SK-N-SH treated with all-trans-retinoic acid at 6 μM for 48 hours (cell line): ENCODE data around the gene GRIP1.

Source experiments
- ATAC-seq: fragments of 200-7000 bp; cut with Tn5 transposase; 3 replicates; pipeline ENCODE4 v1.9.1; 2020; ENCODE audit warnings: mild to moderate bottlenecking, moderate library complexity
- ARNTL ChIP-seq: fragments of 450-650 bp; formaldehyde crosslinking; IDR thresholded peaks from 2 replicates; pipeline ENCODE4 v1.5.0; 2020; ENCODE audit warnings: low read depth, mild to moderate bottlenecking, moderate library complexity, borderline replicate concordance
- BACH2 ChIP-seq: fragments of 250-450 bp; sonication (Bioruptor Pico); IDR thresholded peaks from 2 replicates; pipeline ENCODE4 v1.9.0; 2021; ENCODE audit warnings: mild to moderate bottlenecking, borderline replicate concordance
- CREB5 ChIP-seq: fragments of 250-450 bp; sonication (Bioruptor Pico); IDR thresholded peaks from 2 replicates; pipeline ENCODE4 v1.5.1; 2020; ENCODE audit warnings: low read depth, mild to moderate bottlenecking, moderate library complexity
- CSDC2 ChIP-seq: fragments of 250-450 bp; sonication (Bioruptor Pico); IDR thresholded peaks from 2 replicates; pipeline ENCODE4 v1.5.0; 2020; ENCODE audit warnings: mild to moderate bottlenecking, moderate library complexity
- CSRNP3 ChIP-seq: fragments of 250-450 bp; sonication (Bioruptor Pico); IDR thresholded peaks from 2 replicates; pipeline ENCODE4 v1.5.1; 2021; ENCODE audit warnings: mild to moderate bottlenecking, moderate library complexity
- ESRRG ChIP-seq: fragments of 250-450 bp; sonication (Bioruptor Pico); IDR thresholded peaks from 2 replicates; pipeline ENCODE4 v1.6.1; 2021; ENCODE audit warnings: mild to moderate bottlenecking
- GLIS3 ChIP-seq: fragments of 250-450 bp; sonication (Bioruptor Pico); IDR thresholded peaks from 2 replicates; pipeline ENCODE4 v1.5.0; 2020; ENCODE audit warnings: mild to moderate bottlenecking, moderate library complexity
- ISL1 ChIP-seq: fragments of 250-450 bp; sonication (Bioruptor Pico); IDR thresholded peaks from 2 replicates; pipeline ENCODE4 v2.1.2; 2022; ENCODE audit warnings: mild to moderate bottlenecking, moderate library complexity
- PATZ1 ChIP-seq: fragments of 250-450 bp; sonication (Bioruptor Pico); IDR thresholded peaks from 2 replicates; pipeline ENCODE4 v1.8.0; 2020; ENCODE audit warnings: mild to moderate bottlenecking, moderate library complexity, borderline replicate concordance
- POU6F1 ChIP-seq: fragments of 250-450 bp; sonication (Bioruptor Pico); IDR thresholded peaks from 2 replicates; pipeline ENCODE4 v1.8.0; 2021; ENCODE audit warnings: low read depth, mild to moderate bottlenecking, moderate library complexity, borderline replicate concordance
- PPARA ChIP-seq: fragments of 250-450 bp; sonication (Bioruptor Pico); IDR thresholded peaks from 2 replicates; pipeline ENCODE4 v1.5.0; 2020; ENCODE audit warnings: mild to moderate bottlenecking, borderline replicate concordance
- RARB ChIP-seq: fragments of 250-450 bp; sonication (Bioruptor Pico); IDR thresholded peaks from 2 replicates; pipeline ENCODE4 v1.8.0; 2021; ENCODE audit warnings: mild to moderate bottlenecking, moderate library complexity
- SNAI2 ChIP-seq: fragments of 250-450 bp; sonication (Bioruptor Pico); IDR thresholded peaks from 2 replicates; pipeline ENCODE4 v1.5.0; 2020; ENCODE audit warnings: mild to moderate bottlenecking, moderate library complexity
- TCF4 ChIP-seq: fragments of 250-450 bp; sonication (Bioruptor Pico); IDR thresholded peaks from 2 replicates; pipeline ENCODE4 v1.8.0; 2021; ENCODE audit warnings: mild to moderate bottlenecking, moderate library complexity, borderline replicate concordance
- TOX ChIP-seq: fragments of 250-450 bp; sonication (Bioruptor Pico); IDR thresholded peaks from 2 replicates; pipeline ENCODE4 v1.8.0; 2021; ENCODE audit warnings: mild to moderate bottlenecking, moderate library complexity, borderline replicate concordance
- TSHZ2 ChIP-seq: fragments of 250-450 bp; sonication (Bioruptor Pico); IDR thresholded peaks from 2 replicates; pipeline ENCODE4 v1.5.0; 2020; ENCODE audit warnings: mild to moderate bottlenecking, moderate library complexity
- ZC3H10 ChIP-seq: fragments of 250-450 bp; sonication (Bioruptor Pico); IDR thresholded peaks from 2 replicates; pipeline ENCODE4 v1.5.1; 2021; ENCODE audit warnings: mild to moderate bottlenecking, moderate library complexity
- ZNF565 ChIP-seq: fragments of 450-650 bp; formaldehyde crosslinking; conservative IDR thresholded peaks from 2 replicates; pipeline ENCODE4 v1.5.0; 2020; ENCODE audit warnings: low read depth, mild to moderate bottlenecking, moderate library complexity
- ZNF70 ChIP-seq: fragments of 450-650 bp; formaldehyde crosslinking; IDR thresholded peaks from 2 replicates; pipeline ENCODE4 v1.5.0; 2020; ENCODE audit warnings: mild to moderate bottlenecking, moderate library complexity
- ZNF8 ChIP-seq: fragments of 450-650 bp; formaldehyde crosslinking; IDR thresholded peaks from 2 replicates; pipeline ENCODE4 v1.5.0; 2020; ENCODE audit warnings: mild to moderate bottlenecking, moderate library complexity

GRIP1 gene

GRCh38 chr12:66678338-66679275 is at the start of gene GRIP1:
Gene GRIP1, minus strand, starts transcription at chr12:66679076. Its CDS starts 172 bp downstream, at chr12:66678904.
- TF ChIP-seq ZNF70 = no peak
- TF ChIP-seq CSDC2 (CRISPR knock-in tag) = no peak
- no peak for TF ChIP-seq PPARA (CRISPR knock-in tag)
- no peak for TF ChIP-seq ZNF8 (CRISPR knock-in tag)
- TF ChIP-seq TSHZ2 (CRISPR knock-in tag) = no peak
- TF ChIP-seq CREB5 (CRISPR knock-in tag) = no peak
- no peak for TF ChIP-seq TCF4 (CRISPR knock-in tag)
- no peak for TF ChIP-seq ZC3H10 (CRISPR knock-in tag)
- no peak for TF ChIP-seq TOX (CRISPR knock-in tag)
- TF ChIP-seq BACH2 (CRISPR knock-in tag) = no peak
- ATAC-seq = no peak

GRCh38 chr12:66726556-66726955 is 47.7 kb upstream of the GRIP1 start:
- no peak for TF ChIP-seq TCF4 (CRISPR knock-in tag)
- no peak for TF ChIP-seq ZNF70
- no peak for TF ChIP-seq ISL1
- no peak for TF ChIP-seq TSHZ2 (CRISPR knock-in tag)
- TF ChIP-seq RARB (CRISPR knock-in tag) = no peak
- TF ChIP-seq SNAI2 (CRISPR knock-in tag) = no peak
- no peak for TF ChIP-seq CSRNP3 (CRISPR knock-in tag)
- no peak for TF ChIP-seq ARNTL (CRISPR knock-in tag)
- no peak for TF ChIP-seq POU6F1 (CRISPR knock-in tag)
- no peak for TF ChIP-seq ZNF565 (CRISPR knock-in tag)
- TF ChIP-seq BACH2 (CRISPR knock-in tag) = no peak
- TF ChIP-seq GLIS3 = no peak
- TF ChIP-seq ESRRG (CRISPR knock-in tag) = no peak
- TF ChIP-seq PATZ1 = no peak
- TF ChIP-seq PPARA (CRISPR knock-in tag) = no peak
- ATAC-seq = no peak
